Stimulated activated CD8-positive, alpha-beta memory T cell treated with anti-CD3 and anti-CD28 coated beads, Interleukin-7, amount 100 ng/mL, for 48 hours (primary cell): ENCODE data around the gene WDR54.
A peak's percentile ranks its signal among the peaks of the same experiment; 100 is the strongest.

Experiments
- DNase-seq, 2 donors: peaks; one replicate each; pipeline ENCODE4 v3.0.0-alpha.2; 2020; ENCODE audit warnings: low read depth in 1 of 2; ENCODE audit errors: extremely low read depth in 1 of 2

Gene WDR54, protein sequence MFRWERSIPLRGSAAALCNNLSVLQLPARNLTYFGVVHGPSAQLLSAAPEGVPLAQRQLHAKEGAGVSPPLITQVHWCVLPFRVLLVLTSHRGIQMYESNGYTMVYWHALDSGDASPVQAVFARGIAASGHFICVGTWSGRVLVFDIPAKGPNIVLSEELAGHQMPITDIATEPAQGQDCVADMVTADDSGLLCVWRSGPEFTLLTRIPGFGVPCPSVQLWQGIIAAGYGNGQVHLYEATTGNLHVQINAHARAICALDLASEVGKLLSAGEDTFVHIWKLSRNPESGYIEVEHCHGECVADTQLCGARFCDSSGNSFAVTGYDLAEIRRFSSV

GRCh38 chr2:74421221-74421870 lies at the start of gene WDR54, which contains the start of gene C2orf81:
WDR54 (plus strand) TSS chr2:74421730; CDS start chr2:74422154, 424 bp downstream.
C2orf81 (minus strand) TSS chr2:74421619; CDS start chr2:74421560, 59 bp downstream.
- peak; percentile 91 to 94 for DNase-seq

- no peak for DNase-seq
These were observed 48.9 kb upstream of the WDR54 start for GRCh38 chr2:74372674-74373073.

- no peak for DNase-seq
These were observed 48.3 kb upstream of the WDR54 start for GRCh38 chr2:74373221-74373676.

DNA sequence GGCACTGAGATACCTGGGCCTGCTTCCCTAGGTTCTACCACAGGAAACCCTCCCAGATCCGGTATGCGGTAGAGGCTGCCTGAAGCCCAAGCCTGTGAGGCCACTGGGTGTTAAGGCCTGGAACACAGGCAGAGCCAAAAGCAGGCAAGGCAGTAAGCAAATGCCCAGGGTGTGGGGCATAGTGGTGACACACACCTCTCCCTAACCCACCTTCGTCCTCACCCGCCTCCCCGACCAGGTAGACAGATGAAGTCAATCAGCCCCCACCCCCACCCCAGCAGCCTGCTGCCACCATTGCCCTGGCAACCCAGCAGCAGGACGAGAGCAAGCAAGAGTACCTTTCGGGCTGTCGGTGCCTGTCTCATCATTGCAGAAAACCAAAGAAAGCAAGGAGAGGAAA lies 47.5 kb upstream of the WDR54 start:
- DNase-seq, result no peak

DNA sequence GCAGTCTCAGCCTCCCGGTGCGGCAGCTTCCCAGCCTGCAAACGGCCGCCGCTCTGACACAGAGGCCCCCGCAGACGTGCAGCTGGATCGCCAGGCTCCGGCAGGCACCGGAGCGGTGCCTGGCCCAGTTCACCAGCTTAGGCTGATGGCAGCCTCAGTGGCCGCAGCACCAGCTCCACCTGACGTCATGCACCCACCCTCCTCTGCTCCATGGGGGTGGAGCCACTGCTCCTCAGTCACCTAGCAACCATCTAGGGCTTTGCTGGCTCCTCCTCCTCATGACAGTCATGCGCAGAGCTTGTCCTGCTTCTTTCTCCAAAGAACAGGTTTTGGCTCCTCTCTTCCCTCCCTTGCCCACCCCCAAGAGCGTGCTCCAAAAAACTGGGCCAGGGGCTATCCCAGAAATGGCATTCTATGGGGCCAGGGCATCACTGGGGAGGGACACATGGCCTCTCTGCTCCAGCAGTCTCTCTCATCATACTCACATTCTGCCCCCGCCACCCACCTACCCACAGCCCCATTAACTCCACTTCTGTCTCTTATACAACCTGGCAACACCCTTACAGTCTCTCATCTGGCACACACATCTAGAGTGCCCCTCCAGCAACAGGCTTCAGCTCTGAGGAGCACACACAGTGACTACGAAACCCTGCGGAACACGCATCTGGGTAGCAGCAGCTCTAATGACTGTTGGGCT lies 46.9 kb upstream of the WDR54 start:
- DNase-seq, result no peak

DNA sequence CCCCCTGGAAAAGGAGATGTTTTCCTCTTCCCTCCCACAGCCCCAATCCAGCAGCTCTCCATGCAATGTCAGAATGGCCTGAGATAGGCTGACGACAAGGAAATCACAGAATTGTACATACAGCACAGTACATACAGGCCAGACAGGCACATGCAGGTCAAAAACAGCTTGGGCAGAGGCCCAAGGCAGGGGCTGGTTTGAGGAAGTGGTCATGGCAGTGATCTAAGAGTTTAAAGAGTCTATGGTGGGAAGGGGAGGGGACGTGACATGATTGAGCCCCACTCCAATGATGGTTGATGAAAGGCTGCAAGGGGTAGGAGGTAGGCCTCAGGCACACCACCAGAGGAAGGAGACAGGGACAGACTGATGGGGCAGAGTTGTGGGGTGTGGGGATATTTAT lies 45.7 kb upstream of the WDR54 start:
- DNase-seq, result no peak

- DNase-seq, result no peak
These were observed 43.5 kb upstream of the WDR54 start for GRCh38 chr2:74378007-74378406.

DNA sequence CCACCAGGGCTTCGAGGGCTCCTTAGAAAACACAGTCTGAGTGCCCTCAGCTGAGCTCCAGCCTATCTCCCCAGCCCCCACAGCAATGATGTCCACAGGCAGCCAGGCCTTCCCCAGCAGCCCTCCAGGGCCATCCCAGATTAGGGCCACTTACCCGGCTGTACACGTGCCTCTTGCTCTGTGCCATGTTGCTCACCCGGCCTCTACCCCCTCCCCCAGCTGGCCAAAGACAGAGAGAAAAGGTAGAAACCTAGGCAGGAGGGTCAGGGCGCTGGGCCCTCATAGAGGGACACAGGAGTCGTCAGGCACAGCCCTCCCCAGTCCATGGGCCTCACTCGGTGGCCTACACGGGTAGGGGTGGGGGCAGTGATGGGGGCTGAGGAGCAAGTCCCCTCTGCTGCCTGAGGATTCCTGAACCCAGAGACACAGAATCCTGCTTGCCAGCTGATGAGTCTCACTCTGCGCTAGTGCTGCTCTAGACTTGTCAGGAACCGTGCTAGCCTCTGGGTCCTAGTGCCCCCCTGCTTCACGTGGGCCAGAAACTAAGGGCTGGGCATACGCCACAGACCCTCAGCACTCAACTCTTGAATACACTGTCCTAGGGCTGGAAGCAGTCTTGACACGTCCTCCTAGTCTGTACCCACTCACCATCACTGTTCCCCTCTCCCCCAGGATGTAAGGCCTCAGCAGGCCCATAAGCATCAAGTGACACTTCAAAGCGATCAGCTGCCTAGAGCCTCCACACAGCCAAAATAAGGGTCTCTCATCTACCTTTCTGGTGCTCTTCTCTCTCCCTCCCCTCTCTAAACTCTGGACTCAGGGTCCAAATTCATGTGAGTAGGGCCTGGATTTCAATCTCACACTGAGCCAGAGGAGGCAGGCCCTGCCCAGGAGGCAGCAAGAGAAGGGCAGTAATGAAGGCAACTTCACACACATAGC lies 41.4 kb upstream of the WDR54 start, which contains the start of gene DCTN1:
DCTN1 (minus strand) TSS at position 461 of the 939 bp plus-strand sequence; CDS start at position 187, 274 bp downstream.
- DNase-seq, result no peak

DNA sequence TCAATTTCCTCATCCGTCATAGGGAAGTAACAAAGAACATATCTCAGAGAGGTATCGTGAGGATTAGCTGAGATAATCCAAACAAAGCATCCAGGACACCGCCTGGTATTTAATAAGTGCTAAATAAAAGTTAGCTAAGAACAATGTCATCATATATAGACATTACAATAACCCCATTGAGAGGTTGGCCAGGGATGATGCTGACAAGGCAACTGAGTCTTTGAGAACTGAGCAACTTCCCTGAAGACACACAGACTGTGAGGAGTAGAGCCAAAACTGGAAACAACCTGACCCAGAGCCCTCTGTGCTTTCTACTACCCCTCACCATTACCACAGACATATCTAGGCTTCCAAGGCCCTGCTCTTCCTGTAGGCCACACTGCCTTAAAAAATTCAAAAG lies 39.8 kb upstream of the WDR54 start:
- DNase-seq, result no peak

- no peak for DNase-seq
These were observed 38.3 kb upstream of the WDR54 start for GRCh38 chr2:74383254-74383653.

- no peak for DNase-seq
These were observed 37.5 kb upstream of the WDR54 start for GRCh38 chr2:74384051-74384450.

GRCh38 chr2:74385396-74385795 lies 36.1 kb upstream of the WDR54 start:
- DNase-seq, result no peak

DNA sequence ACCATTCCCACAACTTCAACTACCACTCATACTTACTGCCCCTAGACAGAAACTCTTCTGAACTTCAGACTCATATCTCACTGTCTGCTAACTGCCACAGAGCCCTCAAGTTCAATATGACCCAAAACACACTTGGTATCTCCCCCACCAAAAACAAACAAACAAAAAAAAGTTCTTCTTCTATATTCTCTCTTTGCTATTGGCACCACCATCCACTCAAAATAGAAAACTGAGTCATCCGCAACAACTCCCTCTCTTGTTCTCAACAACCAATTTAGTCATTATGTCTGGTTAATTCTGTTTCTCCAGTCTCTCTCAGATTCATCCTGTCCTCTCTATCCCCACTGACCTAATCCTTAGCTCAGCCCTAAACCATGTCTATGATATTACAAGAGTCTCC lies 34.2 kb upstream of the WDR54 start:
- no peak for DNase-seq

DNA sequence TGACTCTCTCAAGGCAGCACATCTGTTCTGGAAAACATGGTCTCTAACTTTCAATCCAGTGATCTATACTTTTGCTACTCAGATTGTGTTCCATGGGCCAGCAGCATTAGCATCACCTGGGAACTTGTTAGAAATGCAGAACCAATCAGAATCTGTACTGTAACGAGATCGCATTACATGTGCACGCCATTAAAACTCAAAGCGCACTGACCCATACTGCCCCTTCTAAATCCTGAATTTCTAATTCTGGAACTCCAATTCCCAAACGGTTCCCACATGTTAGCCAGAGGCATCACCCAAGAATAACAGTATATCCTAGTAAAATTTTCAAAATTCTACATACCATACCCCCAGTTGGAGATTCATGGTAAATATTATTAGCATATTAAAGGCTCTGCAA lies 30.9 kb upstream of the WDR54 start:
- no peak for DNase-seq

- no peak for DNase-seq
These were observed 30.3 kb upstream of the WDR54 start for GRCh38 chr2:74391209-74391579.

- DNase-seq, result peak; percentile 82 to 83
These were observed 29.7 kb upstream of the WDR54 start for GRCh38 chr2:74391580-74392448.

DNA sequence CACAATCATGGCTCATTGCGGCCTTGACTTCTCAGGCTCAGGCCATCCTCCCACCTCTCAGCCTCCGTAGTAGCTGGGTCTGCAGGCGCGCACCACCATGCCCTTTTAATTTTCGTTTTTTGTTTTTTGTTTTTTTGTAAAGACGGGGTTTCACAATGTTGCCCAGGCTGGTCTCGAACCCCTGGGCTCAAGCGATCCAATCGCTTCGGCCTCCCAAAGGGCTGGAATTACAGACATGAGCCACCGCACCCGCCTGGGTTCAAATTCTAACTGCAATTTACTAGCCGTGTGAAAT lies 29.1 kb upstream of the WDR54 start:
- no peak for DNase-seq

DNA sequence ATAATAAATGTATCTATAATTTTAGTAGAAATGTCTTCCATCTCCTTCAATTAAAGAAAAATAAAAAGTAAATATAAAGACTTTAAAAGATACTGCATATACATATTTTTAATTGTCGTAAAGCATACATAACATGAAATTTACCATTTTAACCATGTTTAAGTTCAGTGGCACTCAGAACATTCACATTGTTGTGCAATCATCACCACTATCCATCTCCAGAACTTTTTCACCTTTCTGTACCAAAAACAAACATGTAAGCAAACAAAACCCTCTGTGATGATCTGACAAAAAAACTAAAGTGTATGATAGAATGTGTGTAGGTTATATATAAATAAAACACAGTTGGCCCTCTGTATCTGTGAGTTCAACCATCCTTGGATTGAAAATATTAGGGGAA lies 28.0 kb upstream of the WDR54 start:
- no peak for DNase-seq

DNA sequence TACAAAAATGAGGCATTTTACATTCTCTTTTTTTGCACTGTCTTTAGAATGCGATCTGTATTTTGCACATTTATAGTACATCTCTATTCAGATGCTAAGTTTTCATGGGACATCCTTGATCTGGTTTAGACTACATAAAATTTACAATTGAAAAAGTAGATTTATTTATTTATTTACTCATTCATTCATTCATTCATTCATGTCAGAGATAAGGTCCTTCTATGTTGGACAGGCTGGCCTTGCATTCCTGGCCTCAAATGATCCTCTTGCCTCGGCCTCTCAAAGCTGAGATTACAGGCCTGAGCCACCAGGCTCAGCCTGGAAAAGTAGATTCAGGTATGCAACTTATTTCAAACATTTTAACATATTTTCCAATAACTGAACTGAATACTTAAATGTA lies 25.4 kb upstream of the WDR54 start:
- DNase-seq, result no peak

- no peak for DNase-seq
These were observed 21.7 kb upstream of the WDR54 start for GRCh38 chr2:74399785-74400184.
